ENCODE measurements around the gene GPR45.
A peak's percentile ranks its signal among the peaks of the same experiment; 100 is the strongest.

The GPR45 gene

DNA sequence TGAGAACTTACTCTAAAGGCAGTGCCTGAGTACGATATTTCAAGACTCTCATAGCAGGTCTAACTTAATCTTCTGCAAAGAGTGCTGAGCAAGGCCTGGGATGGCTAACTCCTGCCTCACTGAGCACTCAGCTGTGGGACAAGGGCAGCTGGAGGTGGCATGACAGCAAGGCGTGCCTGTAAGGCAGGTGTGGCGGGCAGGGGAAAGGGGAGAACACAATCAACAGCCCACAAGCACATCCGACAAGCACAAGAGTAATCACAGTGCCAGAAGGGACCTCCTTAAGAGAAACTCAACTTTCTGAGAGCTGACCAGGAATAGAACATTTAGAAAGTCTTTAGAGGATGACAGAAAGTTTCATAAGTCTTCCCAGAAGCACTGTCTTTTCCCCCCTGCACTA lies 42.0 kb downstream of the GPR45 start:
- Histone ChIP-seq H3K4me3 (no peak overlapping the region), H3K27ac (no peak overlapping the region)
- TF ChIP-seq, protein P1, sequence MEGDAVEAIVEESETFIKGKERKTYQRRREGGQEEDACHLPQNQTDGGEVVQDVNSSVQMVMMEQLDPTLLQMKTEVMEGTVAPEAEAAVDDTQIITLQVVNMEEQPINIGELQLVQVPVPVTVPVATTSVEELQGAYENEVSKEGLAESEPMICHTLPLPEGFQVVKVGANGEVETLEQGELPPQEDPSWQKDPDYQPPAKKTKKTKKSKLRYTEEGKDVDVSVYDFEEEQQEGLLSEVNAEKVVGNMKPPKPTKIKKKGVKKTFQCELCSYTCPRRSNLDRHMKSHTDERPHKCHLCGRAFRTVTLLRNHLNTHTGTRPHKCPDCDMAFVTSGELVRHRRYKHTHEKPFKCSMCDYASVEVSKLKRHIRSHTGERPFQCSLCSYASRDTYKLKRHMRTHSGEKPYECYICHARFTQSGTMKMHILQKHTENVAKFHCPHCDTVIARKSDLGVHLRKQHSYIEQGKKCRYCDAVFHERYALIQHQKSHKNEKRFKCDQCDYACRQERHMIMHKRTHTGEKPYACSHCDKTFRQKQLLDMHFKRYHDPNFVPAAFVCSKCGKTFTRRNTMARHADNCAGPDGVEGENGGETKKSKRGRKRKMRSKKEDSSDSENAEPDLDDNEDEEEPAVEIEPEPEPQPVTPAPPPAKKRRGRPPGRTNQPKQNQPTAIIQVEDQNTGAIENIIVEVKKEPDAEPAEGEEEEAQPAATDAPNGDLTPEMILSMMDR (IDR thresholded peaks at IDR 0.05): no peak
- DNase-seq (ENCODE audit: low spot score): no peak

DNA sequence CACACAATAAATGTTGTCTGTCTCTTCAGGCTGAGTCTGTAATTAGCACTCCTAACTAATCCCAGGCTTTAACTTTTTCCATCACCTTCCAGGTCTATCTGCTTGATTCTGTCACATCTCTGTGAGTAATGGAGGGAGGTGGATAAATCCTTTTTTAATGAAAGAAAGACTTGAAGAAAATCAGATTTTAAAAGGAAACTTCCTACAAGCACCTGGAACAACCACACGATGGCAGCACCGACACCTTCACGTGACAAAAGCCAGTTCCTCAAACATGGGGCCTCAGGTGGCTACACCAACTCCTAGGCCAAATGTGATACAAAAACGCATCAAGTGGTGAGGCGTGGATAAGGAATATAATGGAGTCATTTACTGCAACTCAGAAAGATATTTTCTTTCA lies 46.1 kb downstream of the GPR45 start:
- H3K4me3 ChIP-seq: no peak overlapping the region
- TF ChIP-seq, protein P1 (IDR thresholded peaks at IDR 0.05): no peak
- H3K27ac ChIP-seq: no peak overlapping the region
- DNase-seq (ENCODE audit: low spot score): no peak

DNA sequence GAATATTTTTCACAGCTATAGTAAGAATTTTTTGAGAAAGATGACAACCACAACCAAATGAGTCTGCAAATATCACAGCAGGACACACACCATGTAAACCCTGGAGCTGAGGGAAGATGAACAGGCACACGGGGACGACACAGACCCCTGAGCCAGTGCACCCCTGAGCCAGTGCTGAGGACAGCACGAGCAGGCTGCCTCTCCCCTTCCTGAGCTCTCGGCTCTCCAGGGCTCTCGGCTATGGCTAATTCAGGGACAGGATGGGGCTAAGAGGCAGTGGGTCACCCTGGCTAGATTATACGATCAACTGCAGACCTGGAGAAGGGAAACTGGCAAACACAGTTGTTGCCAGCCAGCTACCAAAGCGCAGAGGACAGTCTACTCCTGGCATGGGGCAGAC lies 46.6 kb downstream of the GPR45 start:
- TF ChIP-seq, protein P1 (IDR thresholded peaks at IDR 0.05): no peak
- H3K4me3 ChIP-seq: no peak overlapping the region
- peak; percentile 19 for DNase-seq (ENCODE audit: low spot score)
- H3K27ac ChIP-seq: no peak overlapping the region

GRCh38 chr2:105290981-105291660 lies 49.6 kb downstream of the GPR45 start:
- DNase-seq (ENCODE audit: low spot score): no peak
- Histone ChIP-seq H3K27ac (no peak overlapping the region), H3K4me3 (no peak overlapping the region)
- TF ChIP-seq, protein P1 (IDR thresholded peaks at IDR 0.05): no peak

- Histone ChIP-seq H3K4me3 (no peak overlapping the region), H3K27ac (no peak overlapping the region)
- DNase-seq (ENCODE audit: low spot score): no peak
- TF ChIP-seq, protein P1 (IDR thresholded peaks at IDR 0.05): no peak
Observed at GRCh38 chr2:105291981-105292380, 50.4 kb downstream of the GPR45 start.
